Upper lobe of left lung (tissue), 6 donors: ENCODE results near the gene GRAP. TPM values are rescaled to one million over a fixed set of nuclear protein-coding genes. Genes with fewer than 3 reads are reported as not detected.

Source experiments
- ATAC-seq, 2 donors: fragments of 200-7000 bp; cut with Tn5 transposase; one replicate each; pipeline ENCODE4 v1.9.1; 2022; ENCODE audit warnings: mild to moderate bottlenecking in 2 of 2, moderate library complexity in 2 of 2; ENCODE audit not compliant: low FRiP score in 2 of 2
- DNase-seq, 2 donors: peaks; one replicate each; pipeline ENCODE4 v3.0.0-alpha.2; 2019 to 2020
- H3K27ac ChIP-seq, 4 donors: fragments of 200-600 bp; sonication (generic); one replicate each; pipeline ENCODE4 v1.5.1; 2016 to 2019
- H3K27me3 ChIP-seq, 4 donors: fragments of 200-600 bp; sonication (generic); one replicate each; pipeline ENCODE4 v1.5.1; 2017 to 2019
- H3K36me3 ChIP-seq, 4 donors: fragments of 200-600 bp; sonication (generic); one replicate each; pipeline ENCODE4 v1.5.1; 2016 to 2019
- H3K4me1 ChIP-seq, 4 donors: fragments of 200-600 bp; sonication (generic); one replicate each; pipeline ENCODE4 v1.5.1; 2018 to 2019
- H3K4me3 ChIP-seq, 4 donors: fragments of 200-600 bp; sonication (generic); one replicate each; pipeline ENCODE4 v1.5.1; 2017 to 2019; ENCODE audit warnings: mild to moderate bottlenecking in 2 of 4, moderate library complexity in 1 of 4
- H3K9me3 ChIP-seq, 4 donors: fragments of 200-600 bp; sonication (generic); one replicate each; pipeline ENCODE4 v1.5.1; 2018 to 2019
- EP300 ChIP-seq, 4 donors: sonication (generic); formaldehyde crosslinking; IDR thresholded peaks; one replicate each; pipeline ENCODE4 v1.5.1; 2017; ENCODE audit warnings: antibody characterized with exemption in 4 of 4, control low read depth in 2 of 4
- POLR2A ChIP-seq, 4 donors: fragments of 450-650 bp; IDR thresholded peaks; one replicate each; pipeline ENCODE4 v1.5.1; 2016 to 2017; ENCODE audit warnings: antibody characterized with exemption in 4 of 4, mild to moderate bottlenecking in 2 of 4
- POLR2AphosphoS5 ChIP-seq, 2 donors: sonication (generic); formaldehyde crosslinking; IDR thresholded peaks; one replicate each; pipeline ENCODE4 v1.5.1; 2017; ENCODE audit warnings: antibody characterized with exemption in 2 of 2
- WGBS, 2 donors: methylation state at CpG; one replicate each; pipeline ENCODE4 v1.1.5; 2017 to 2018; 5-methylcytosine and 5-hydroxymethylcytosine counted together
- total RNA-seq, 6 donors: library from RNA; depleted of rRNA in 4 of 6; stranded (reverse); fragments of >200 nt in 4 of 6; gene quantifications; one replicate each; pipeline versions ENCODE4 v1.1.0 to v1.2.1, GENCODE V29; 2016 to 2021
- TF ChIP-seq, protein P1 (sequence below), 6 experiments: fragments of 450-650 bp in 4 of 6; fragments of 200-600 bp in 2 of 6; sonication (generic) in 2 of 6; IDR thresholded peaks; one replicate each; pipeline ENCODE4 v1.5.1; 2016 to 2019; ENCODE audit warnings: antibody characterized with exemption in 6 of 6
- donor health status: DM: no; HTN: no; CAD: no; lungs with moderate emphysema.
- donor health status: DM: no; HTN: yes; CAD: no; lungs with severe emphysema.

GRAP gene
- total RNA-seq, 6 donors from 2014 or later = 3.1 to 11.3 (median 4.8) TPM

DNA sequence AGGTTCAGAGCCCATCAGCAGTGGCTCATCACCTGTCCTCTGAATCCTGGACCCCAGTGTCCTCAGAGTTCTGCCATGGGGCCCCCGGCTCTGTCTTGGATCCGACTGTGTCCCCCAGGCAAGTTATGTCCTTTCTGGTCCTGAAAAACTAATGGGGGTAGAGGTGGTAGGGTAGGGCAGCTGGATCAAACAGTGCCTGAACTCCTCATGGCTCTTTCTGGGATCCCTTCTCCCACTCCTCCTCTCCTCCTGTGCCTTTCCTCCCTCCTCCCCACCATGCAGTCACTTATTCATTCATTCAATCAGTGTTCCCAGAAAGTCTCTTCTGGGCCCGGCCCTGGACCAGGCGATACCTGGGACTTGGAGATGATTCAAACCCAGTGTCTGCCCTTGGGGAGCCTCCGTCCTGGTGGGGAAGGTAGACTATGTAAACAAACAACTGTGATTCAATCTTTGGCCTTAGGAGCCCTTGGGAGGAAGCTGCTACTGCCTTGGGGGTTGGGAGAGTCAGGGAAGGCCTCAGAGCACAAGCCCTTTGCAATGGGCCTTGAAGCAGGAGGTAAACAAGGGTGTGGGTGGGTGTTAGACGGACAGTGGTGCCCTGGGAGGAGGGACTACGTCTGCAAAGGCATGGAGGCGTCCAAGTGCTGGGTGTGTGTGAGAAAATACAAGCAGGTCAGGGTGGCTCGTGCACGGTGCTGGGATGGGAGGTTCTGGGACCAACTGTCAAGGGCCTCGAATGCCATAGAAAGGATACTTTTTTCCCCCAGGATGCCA lies 35.8 kb downstream of the GRAP start:
- TF ChIP-seq, protein P1, sequence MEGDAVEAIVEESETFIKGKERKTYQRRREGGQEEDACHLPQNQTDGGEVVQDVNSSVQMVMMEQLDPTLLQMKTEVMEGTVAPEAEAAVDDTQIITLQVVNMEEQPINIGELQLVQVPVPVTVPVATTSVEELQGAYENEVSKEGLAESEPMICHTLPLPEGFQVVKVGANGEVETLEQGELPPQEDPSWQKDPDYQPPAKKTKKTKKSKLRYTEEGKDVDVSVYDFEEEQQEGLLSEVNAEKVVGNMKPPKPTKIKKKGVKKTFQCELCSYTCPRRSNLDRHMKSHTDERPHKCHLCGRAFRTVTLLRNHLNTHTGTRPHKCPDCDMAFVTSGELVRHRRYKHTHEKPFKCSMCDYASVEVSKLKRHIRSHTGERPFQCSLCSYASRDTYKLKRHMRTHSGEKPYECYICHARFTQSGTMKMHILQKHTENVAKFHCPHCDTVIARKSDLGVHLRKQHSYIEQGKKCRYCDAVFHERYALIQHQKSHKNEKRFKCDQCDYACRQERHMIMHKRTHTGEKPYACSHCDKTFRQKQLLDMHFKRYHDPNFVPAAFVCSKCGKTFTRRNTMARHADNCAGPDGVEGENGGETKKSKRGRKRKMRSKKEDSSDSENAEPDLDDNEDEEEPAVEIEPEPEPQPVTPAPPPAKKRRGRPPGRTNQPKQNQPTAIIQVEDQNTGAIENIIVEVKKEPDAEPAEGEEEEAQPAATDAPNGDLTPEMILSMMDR (IDR thresholded peaks at IDR 0.05) = no peak
- TF ChIP-seq POLR2AphosphoS5 (IDR thresholded peaks at IDR 0.05) = no peak
- no peak for TF ChIP-seq POLR2A (IDR thresholded peaks at IDR 0.05)
- Histone ChIP-seq H3K27me3 (no peaks in the 10 kb centered on the region), H3K4me1 (peaks cover 0 to 5% (median 0%) of the 10 kb centered on the region in 4 donors), H3K27ac (no peak overlapping the region), H3K36me3 (no peaks in the 10 kb centered on the region), H3K4me3 (no peak overlapping the region), H3K9me3 (no peaks in the 10 kb centered on the region)
- DNase-seq (no peak), ATAC-seq (no peak)
- 52 to 67% methylated on average over 11 of the region's 11 CpGs for WGBS, 2 donors

DNA sequence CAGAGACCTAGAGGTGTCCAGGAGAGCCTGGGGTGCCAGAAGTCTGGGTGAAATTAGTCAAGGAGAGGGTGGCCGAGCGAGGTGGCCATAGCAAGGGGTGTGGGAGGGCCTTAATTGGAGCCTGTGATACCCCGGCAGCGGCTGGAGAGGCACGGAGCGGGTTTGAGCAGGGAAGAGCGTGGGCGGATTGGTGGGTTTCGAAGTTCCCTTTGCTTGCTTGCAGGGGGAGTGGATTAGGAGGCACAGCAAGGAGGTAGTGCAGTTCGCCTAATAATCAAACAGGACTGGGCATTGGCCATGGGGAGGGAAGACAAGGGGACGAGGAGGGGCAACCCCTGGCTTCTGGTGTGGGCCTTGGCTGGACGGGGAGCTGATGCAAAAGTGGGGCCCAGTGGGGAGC lies 36.8 kb downstream of the GRAP start:
- DNase-seq (no peak), ATAC-seq (no peak)
- peaks cover 0 to 5% (median 1%) of the 10 kb centered on the region in 4 donors for H3K4me1 ChIP-seq
- no peak overlapping the region for H3K27ac ChIP-seq
- H3K27me3 ChIP-seq = no peaks in the 10 kb centered on the region
- 88 to 97% methylated on average over 12 of the region's 12 CpGs for WGBS, 2 donors
- H3K4me3 ChIP-seq = no peak overlapping the region
- H3K9me3 ChIP-seq = no peaks in the 10 kb centered on the region
- H3K36me3 ChIP-seq = no peaks in the 10 kb centered on the region
- TF ChIP-seq EP300 (IDR thresholded peaks at IDR 0.05) = no peak
- no peak for TF ChIP-seq POLR2AphosphoS5 (IDR thresholded peaks at IDR 0.05)
- TF ChIP-seq POLR2A (IDR thresholded peaks at IDR 0.05) = no peak
- TF ChIP-seq, protein P1 (IDR thresholded peaks at IDR 0.05) = no peak

DNA sequence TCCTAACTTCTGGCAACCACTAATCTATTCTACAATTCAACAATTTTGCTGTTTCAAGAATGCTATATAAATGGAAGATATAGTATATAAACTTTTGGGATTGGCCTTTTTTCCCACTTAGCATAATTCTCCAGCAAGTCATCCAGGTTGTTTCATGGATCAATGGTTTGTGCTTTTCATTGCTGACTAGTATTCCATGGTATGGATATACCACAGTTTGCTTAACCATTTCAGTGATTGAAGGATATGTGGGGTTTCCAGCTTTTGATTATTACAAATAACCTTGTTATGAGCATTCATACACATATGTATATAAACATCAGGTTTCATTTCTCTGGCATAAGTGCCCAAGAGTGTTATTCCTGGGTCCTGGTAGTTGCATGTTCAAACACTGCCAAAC lies 40.1 kb downstream of the GRAP start:
- TF ChIP-seq POLR2A (IDR thresholded peaks at IDR 0.05) (no peak), POLR2AphosphoS5 (IDR thresholded peaks at IDR 0.05) (no peak), EP300 (IDR thresholded peaks at IDR 0.05) (no peak)
- TF ChIP-seq, protein P1 (IDR thresholded peaks at IDR 0.05) = no peak
- Histone ChIP-seq H3K27me3 (no peaks in the 10 kb centered on the region), H3K9me3 (no peaks in the 10 kb centered on the region), H3K36me3 (no peaks in the 10 kb centered on the region), H3K4me3 (no peak overlapping the region), H3K4me1 (peaks cover 12 to 26% (median 18%) of the 10 kb centered on the region in 4 donors), H3K27ac (no peak overlapping the region)
- ATAC-seq (no peak), DNase-seq (no peak)

DNA sequence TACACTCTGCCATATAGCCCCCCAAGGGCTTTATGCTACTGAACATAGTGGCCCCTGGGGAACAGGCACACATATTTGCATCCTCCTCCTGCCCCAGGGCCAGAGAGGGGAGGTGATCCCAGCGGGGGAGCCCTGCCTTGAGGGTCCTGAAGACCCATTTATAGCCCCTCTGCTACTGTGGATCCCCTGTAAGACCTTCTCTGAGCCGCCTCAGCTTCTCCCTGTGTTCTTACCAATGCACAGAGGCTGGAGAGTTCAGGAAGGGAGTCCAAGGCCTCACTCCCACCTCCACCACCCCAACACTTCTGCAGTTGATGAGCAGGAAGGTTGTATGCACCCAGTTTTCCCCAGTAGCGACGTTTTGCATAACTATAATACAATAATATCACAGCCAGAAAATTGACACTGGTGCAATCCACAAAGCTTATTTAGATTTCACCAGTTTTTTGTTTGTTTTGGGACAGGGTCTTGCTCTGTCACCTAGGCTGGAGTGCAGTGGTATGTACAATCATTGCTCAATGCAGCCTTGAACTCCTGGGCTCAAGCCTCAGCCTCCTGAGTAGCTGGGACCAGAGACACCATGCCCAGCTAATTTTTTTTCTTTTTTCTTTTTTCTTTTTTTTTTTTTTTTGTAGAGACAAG lies 40.8 kb downstream of the GRAP start:
- no peak overlapping the region for H3K4me3 ChIP-seq
- H3K27ac ChIP-seq = no peak overlapping the region
- 89 to 91% methylated on average over 4 of the region's 4 CpGs for WGBS, 2 donors
- peaks cover 12 to 31% (median 16%) of the 10 kb centered on the region in 4 donors for H3K4me1 ChIP-seq
- H3K27me3 ChIP-seq = no peaks in the 10 kb centered on the region
- ATAC-seq (no peak), DNase-seq (no peak)
- TF ChIP-seq EP300 (IDR thresholded peaks at IDR 0.05) (no peak), POLR2A (IDR thresholded peaks at IDR 0.05) (no peak)
- TF ChIP-seq, protein P1 (IDR thresholded peaks at IDR 0.05) = no peak
- no peaks in the 10 kb centered on the region for H3K9me3 ChIP-seq
- no peaks in the 10 kb centered on the region for H3K36me3 ChIP-seq
